ENCODE data around the gene SNTG2.
"Not testable (repeated sequence)": the region's sequence is repeated elsewhere in the genome, so short reads cannot be mapped to it uniquely, and the experiment has no call there.

Gene SNTG2

GRCh38 chr2:1104364-1104763 lies 153.7 kb downstream of the SNTG2 start:
- DNase-seq, result no peak

- DNase-seq, result not testable (repeated sequence)
Observed at GRCh38 chr2:1106344-1106743, 155.7 kb downstream of the SNTG2 start.

GRCh38 chr2:1115843-1116539 lies 165.3 kb downstream of the SNTG2 start:
- no peak for DNase-seq

GRCh38 chr2:1117569-1117968 lies 166.9 kb downstream of the SNTG2 start:
- no peak for DNase-seq

GRCh38 chr2:1125217-1125616 lies 174.6 kb downstream of the SNTG2 start:
- no peak for DNase-seq

- no peak for DNase-seq
Observed at GRCh38 chr2:1125633-1126370, 175.2 kb downstream of the SNTG2 start.

- DNase-seq, result no peak
Observed at GRCh38 chr2:1129982-1130381, 179.3 kb downstream of the SNTG2 start.

GRCh38 chr2:1130922-1131321 lies 180.3 kb downstream of the SNTG2 start:
- no peak for DNase-seq

- no peak for DNase-seq
Observed at GRCh38 chr2:1132328-1132969, 181.8 kb downstream of the SNTG2 start.

- DNase-seq, result not testable (repeated sequence)
Observed at GRCh38 chr2:1133896-1134295, 183.2 kb downstream of the SNTG2 start.

GRCh38 chr2:1134629-1135028 lies 184.0 kb downstream of the SNTG2 start:
- no peak for DNase-seq

GRCh38 chr2:1136067-1136466 lies 185.4 kb downstream of the SNTG2 start:
- DNase-seq, result no peak

GRCh38 chr2:1136846-1137245 lies 186.2 kb downstream of the SNTG2 start:
- no peak for DNase-seq

GRCh38 chr2:1137264-1137663 lies 186.6 kb downstream of the SNTG2 start:
- DNase-seq, result no peak

GRCh38 chr2:1137913-1138391 lies 187.3 kb downstream of the SNTG2 start:
- no peak for DNase-seq

GRCh38 chr2:1140389-1141003 lies 189.8 kb downstream of the SNTG2 start:
- DNase-seq, result peak; percentile 56

GRCh38 chr2:1141079-1141478 lies 190.4 kb downstream of the SNTG2 start:
- no peak for DNase-seq

- DNase-seq, result no peak
Observed at GRCh38 chr2:1143129-1143528, 192.5 kb downstream of the SNTG2 start.

- DNase-seq, result no peak
Observed at GRCh38 chr2:1147873-1148612, 197.4 kb downstream of the SNTG2 start.

- no peak for DNase-seq
Observed at GRCh38 chr2:1150724-1151511, 200.3 kb downstream of the SNTG2 start.

- DNase-seq, result no peak
Observed at GRCh38 chr2:1152375-1152774, 201.7 kb downstream of the SNTG2 start.

- DNase-seq, result no peak
Observed at GRCh38 chr2:1153920-1154319, 203.3 kb downstream of the SNTG2 start.

All from CD4-positive, alpha-beta T cell treated with Interleukin-17A for 4 hours (primary cell).